SU-DHL-6 (cell line): ENCODE results near the gene NEURL1B.

Source experiments
- H2AFZ ChIP-seq: fragments of 200-600 bp; sonication (generic); 2 replicates; pipeline ENCODE4 v1.6.1; 2014; ENCODE audit warnings: low read depth, mild to moderate bottlenecking, moderate library complexity, mixed read lengths, antibody characterized with exemption, low read length; ENCODE audit not compliant: severe bottlenecking
- H3F3A ChIP-seq: fragments of 200-600 bp; shearing (Covaris generic); 2 replicates; pipeline ENCODE4 v1.6.0; 2016; ENCODE audit warnings: antibody characterized with exemption, mild to moderate bottlenecking; ENCODE audit not compliant: insufficient read depth
- H3K27ac ChIP-seq: fragments of 200-600 bp; sonication (generic); 2 replicates; pipeline ENCODE4 v1.5.1; 2016; ENCODE audit warnings: low read depth, mild to moderate bottlenecking, low read length, moderate library complexity, mixed read lengths
- H3K27me3 ChIP-seq: fragments of 200-600 bp; sonication (generic), shearing (Covaris generic); 2 replicates; pipeline ENCODE4 v1.6.0; 2014; ENCODE audit warnings: mild to moderate bottlenecking, low read length
- H3K36me3 ChIP-seq: fragments of 200-600 bp; sonication (generic); 2 replicates; pipeline ENCODE4 v1.6.1; 2014; ENCODE audit warnings: mild to moderate bottlenecking, low read length, mixed read lengths
- H3K4me2 ChIP-seq: fragments of 300-600, 200-600 bp; shearing (Covaris generic), sonication (generic); 2 replicates; pipeline ENCODE4 v1.6.0; 2014; ENCODE audit warnings: low read length, low read depth, mild to moderate bottlenecking; ENCODE audit not compliant: poor library complexity, severe bottlenecking
- H3K4me3 ChIP-seq: fragments of 200-600 bp; sonication (generic); 2 replicates; pipeline ENCODE4 v1.5.1; 2014; ENCODE audit warnings: antibody characterized with exemption, low read length, mild to moderate bottlenecking, mixed read lengths; ENCODE audit not compliant: insufficient read depth, poor library complexity, severe bottlenecking
- H3K79me2 ChIP-seq: fragments of 200-600 bp; sonication (generic); 2 replicates; pipeline ENCODE4 v1.6.1; 2014; ENCODE audit warnings: mild to moderate bottlenecking, low read length, moderate library complexity; ENCODE audit not compliant: insufficient read depth
- H3K9ac ChIP-seq: fragments of 200-600 bp; sonication (generic); 2 replicates; pipeline ENCODE4 v1.7.0; 2014; ENCODE audit warnings: mild to moderate bottlenecking, low read length
- H3K9me2 ChIP-seq: fragments of 200-600 bp; sonication (generic); replicated peaks from 2 replicates; pipeline ENCODE4 v1.6.1; 2014; ENCODE audit warnings: low read length; ENCODE audit not compliant: insufficient read depth
- H3K9me3 ChIP-seq: fragments of 200-600 bp; sonication (generic); 2 replicates; pipeline ENCODE4 v1.6.1; 2014; ENCODE audit warnings: low read length, mixed read lengths; ENCODE audit not compliant: insufficient read depth
- H4K20me1 ChIP-seq: fragments of 200-600 bp; sonication (generic); 2 replicates; pipeline ENCODE4 v1.6.1; 2014; ENCODE audit warnings: low read depth, mild to moderate bottlenecking, antibody characterized with exemption, low read length, moderate library complexity, mixed read lengths
- EZH2phosphoT487 ChIP-seq: fragments of 200-600 bp; sonication (generic), shearing (Covaris generic); conservative IDR thresholded peaks from 2 replicates; pipeline ENCODE4 v1.6.1; 2018; ENCODE audit warnings: mild to moderate bottlenecking, antibody characterized with exemption, low read length, moderate library complexity, mixed read lengths
- TF ChIP-seq, protein P1 (sequence below): fragments of 200-600 bp; sonication (generic); IDR thresholded peaks from one replicate; pipeline ENCODE4 v1.5.1; 2017; ENCODE audit warnings: antibody characterized with exemption, mild to moderate bottlenecking, low read length, moderate library complexity; ENCODE audit not compliant: insufficient read depth, poor library complexity, severe bottlenecking

Gene NEURL1B

DNA sequence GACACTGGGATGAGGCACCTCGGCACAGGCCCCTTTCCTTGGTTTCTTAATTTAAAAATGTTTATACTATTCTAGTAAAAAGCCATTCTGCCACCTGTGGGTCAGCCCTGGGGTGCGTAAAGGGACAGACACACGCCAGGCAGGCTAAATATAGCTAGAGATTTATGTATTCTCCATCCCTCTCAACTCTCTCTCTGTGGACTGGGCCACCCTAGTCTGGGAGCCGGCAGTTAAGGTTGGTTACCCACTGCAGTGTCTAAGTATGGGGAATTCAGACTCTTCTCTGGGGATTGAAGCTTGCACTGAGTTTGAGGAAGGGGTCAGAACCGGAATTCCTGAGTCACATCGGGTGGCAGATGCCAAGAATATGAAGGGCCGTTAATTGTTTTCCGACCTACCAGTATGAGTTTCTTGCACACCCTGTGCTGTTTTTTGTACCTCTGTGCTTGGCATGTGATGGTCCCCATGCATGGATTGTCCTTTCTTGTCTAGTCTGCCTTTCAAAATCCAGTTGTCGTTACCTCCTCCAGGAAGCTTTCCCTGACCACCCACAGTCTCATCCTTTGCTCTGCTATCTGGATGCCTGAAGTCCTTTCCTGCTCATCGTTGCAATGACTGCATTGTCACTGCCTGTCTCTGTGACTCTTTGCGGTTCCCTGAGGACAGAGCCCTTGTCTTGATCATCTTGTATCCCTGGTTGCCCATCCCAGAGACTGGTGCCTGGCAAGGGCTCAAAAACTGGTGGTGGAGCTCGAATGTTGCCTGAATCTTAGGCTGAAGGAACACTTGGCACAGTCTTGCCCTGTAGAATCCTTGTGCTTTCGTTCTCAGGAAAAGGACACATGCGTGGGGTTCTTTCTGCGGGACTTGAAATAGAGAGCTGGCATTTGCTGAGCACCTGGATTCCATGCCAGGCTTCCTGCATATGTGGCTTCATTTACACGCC is 2.1 kb downstream of the NEURL1B start:
- no peaks in the 10 kb centered on the region for H3K9me3 ChIP-seq
- H3K4me2 ChIP-seq = no peak overlapping the region
- no peak for TF ChIP-seq EZH2phosphoT487
- TF ChIP-seq, protein P1, sequence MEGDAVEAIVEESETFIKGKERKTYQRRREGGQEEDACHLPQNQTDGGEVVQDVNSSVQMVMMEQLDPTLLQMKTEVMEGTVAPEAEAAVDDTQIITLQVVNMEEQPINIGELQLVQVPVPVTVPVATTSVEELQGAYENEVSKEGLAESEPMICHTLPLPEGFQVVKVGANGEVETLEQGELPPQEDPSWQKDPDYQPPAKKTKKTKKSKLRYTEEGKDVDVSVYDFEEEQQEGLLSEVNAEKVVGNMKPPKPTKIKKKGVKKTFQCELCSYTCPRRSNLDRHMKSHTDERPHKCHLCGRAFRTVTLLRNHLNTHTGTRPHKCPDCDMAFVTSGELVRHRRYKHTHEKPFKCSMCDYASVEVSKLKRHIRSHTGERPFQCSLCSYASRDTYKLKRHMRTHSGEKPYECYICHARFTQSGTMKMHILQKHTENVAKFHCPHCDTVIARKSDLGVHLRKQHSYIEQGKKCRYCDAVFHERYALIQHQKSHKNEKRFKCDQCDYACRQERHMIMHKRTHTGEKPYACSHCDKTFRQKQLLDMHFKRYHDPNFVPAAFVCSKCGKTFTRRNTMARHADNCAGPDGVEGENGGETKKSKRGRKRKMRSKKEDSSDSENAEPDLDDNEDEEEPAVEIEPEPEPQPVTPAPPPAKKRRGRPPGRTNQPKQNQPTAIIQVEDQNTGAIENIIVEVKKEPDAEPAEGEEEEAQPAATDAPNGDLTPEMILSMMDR = no peak
- H3K9me2 ChIP-seq = no peaks in the 10 kb centered on the region
- H3K9ac ChIP-seq = no peak overlapping the region
- no peak overlapping the region for H3K4me3 ChIP-seq
- H3F3A ChIP-seq = no peaks in the 10 kb centered on the region
- H2AFZ ChIP-seq = no peak overlapping the region
- H3K27ac ChIP-seq = no peak overlapping the region
- H3K36me3 ChIP-seq = no peaks in the 10 kb centered on the region
- H3K27me3 ChIP-seq = 0 out of 2 replicates have a peak, but pooled peaks cover 3% of the 10 kb centered on the region
- H3K79me2 ChIP-seq = no peaks in the 10 kb centered on the region
- no peaks in the 10 kb centered on the region for H4K20me1 ChIP-seq

DNA sequence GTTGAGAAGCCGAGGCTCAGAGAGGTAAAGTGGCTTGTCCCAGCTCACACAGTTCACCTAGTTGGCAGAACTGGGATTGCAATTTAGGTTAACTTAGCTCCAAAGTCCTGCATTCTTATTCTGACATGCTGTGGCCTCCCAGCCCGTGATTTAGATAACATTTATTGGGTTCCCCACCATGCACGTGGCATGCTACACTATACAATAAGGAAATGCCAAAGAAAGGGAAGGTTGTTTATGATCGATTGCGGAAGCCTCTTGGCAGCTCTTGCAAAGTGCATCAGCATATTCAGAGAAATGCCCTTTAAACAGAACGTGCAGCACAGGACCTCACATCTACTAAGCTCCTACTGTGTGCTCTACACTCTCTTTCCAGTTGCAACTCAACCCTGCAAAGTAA is 3.2 kb downstream of the NEURL1B start:
- Histone ChIP-seq H3K9me3 (no peaks in the 10 kb centered on the region), H2AFZ (no peak overlapping the region), H3K79me2 (no peaks in the 10 kb centered on the region), H3K4me3 (no peak overlapping the region), H3F3A (no peaks in the 10 kb centered on the region), H3K27ac (no peak overlapping the region), H3K9ac (no peak overlapping the region), H3K9me2 (no peaks in the 10 kb centered on the region), H3K36me3 (no peaks in the 10 kb centered on the region), H4K20me1 (no peaks in the 10 kb centered on the region), H3K27me3 (no peaks in the 10 kb centered on the region), H3K4me2 (no peak overlapping the region)
- TF ChIP-seq, protein P1 = no peak
- TF ChIP-seq EZH2phosphoT487 = no peak

DNA sequence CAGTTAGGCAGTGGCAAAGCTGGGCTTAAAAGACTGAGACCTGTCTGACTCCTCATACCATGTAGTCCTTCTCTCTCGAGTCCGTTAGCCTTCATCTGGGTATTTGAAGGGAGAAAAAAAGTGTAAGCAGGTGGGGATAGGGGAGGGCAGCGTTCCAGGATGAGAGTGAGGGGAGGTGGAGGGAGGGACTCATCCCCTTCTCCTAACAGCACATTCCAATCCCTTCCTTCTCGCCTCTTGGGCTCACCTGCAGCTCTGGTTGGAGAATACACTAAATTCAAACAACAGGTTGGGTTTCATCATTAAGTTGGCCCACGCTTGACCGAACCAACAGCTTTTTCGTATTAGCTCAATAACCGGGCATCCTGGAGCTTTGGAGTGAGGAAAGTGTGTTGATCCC is 3.6 kb downstream of the NEURL1B start:
- Histone ChIP-seq H3K4me2 (no peak overlapping the region), H3K9ac (no peak overlapping the region), H2AFZ (no peak overlapping the region), H3K4me3 (no peak overlapping the region), H3K9me2 (no peaks in the 10 kb centered on the region), H3K79me2 (no peaks in the 10 kb centered on the region), H4K20me1 (no peaks in the 10 kb centered on the region), H3K27ac (no peak overlapping the region), H3K27me3 (no peaks in the 10 kb centered on the region), H3F3A (no peaks in the 10 kb centered on the region), H3K9me3 (no peaks in the 10 kb centered on the region), H3K36me3 (no peaks in the 10 kb centered on the region)
- no peak for TF ChIP-seq EZH2phosphoT487
- TF ChIP-seq, protein P1 = no peak
